ENCODE results near the gene KRTAP10-7. TPM values are rescaled to one million over a fixed set of nuclear protein-coding genes. Genes with fewer than 3 reads are reported as not detected.

KRTAP10-7 gene
- total RNA-seq, 1 experiment from 2014 or later, result not detected

GRCh38 chr21:44601596-44602462, 1.4 kb downstream of the KRTAP10-7 start:
- intact Hi-C loops (cut with micrococcal nuclease; ENCODE audit: unreplicated experiment), result no loop called here
- Histone ChIP-seq H3K9me3 (no peaks in the 10 kb centered on the region), H3K27me3 (replicated peaks; ENCODE audit: control insufficient read depth, insufficient read depth, low read length) (no peaks in the 10 kb centered on the region), H3K36me3 (ENCODE audit: control insufficient read depth, insufficient read depth, low read length) (no peaks in the 10 kb centered on the region), H3K4me3 (ENCODE audit: low read depth, low read length) (no peak overlapping the region), H3K4me1 (no peaks in the 10 kb centered on the region)
- Mint-ChIP-seq H3K27me3 (ENCODE audit: insufficient read depth, unreplicated experiment) (peaks cover 10% of the 10 kb centered on the region), H3K4me3 (ENCODE audit: unreplicated experiment) (no peak overlapping the region), H3K4me1 (ENCODE audit: low read depth, unreplicated experiment) (peaks cover 7% of the 10 kb centered on the region), H3K9me3 (ENCODE audit: unreplicated experiment) (peaks cover 18% of the 10 kb centered on the region), H3K27ac (ENCODE audit: unreplicated experiment) (no peak overlapping the region), H3K36me3 (ENCODE audit: insufficient read depth, unreplicated experiment) (no peaks in the 10 kb centered on the region)
- TF ChIP-seq CTCF (IDR thresholded peaks at IDR 0.05; ENCODE audit: insufficient read depth in 1 of 2, low read depth in 1 of 2, low read length in 1 of 2, severe bottlenecking in 1 of 2, unreplicated experiment in 1 of 2), result no peak
- DNase-seq, result no peak
- ChIA-PET CTCF (interaction anchor here (0.7 kb wide), 1 partner anchor 18 kb away, joined by 3 read pairs; no protein-coding TSS in a partner anchor), POLR2A (no interaction called here)
- no TSS peak for BruUV-seq (replicated peaks)

GRCh38 chr21:44602463-44602850, 2.1 kb downstream of the KRTAP10-7 start:
- H3K4me3 ChIP-seq (ENCODE audit: low read depth, low read length), result no peak overlapping the region
- no peaks in the 10 kb centered on the region for H3K36me3 ChIP-seq (ENCODE audit: control insufficient read depth, insufficient read depth, low read length)
- DNase-seq, result no peak
- ChIA-PET CTCF (no interaction called here), POLR2A (no interaction called here)
- H3K9me3 ChIP-seq, result no peaks in the 10 kb centered on the region
- H3K27ac Mint-ChIP-seq (ENCODE audit: unreplicated experiment), result no peak overlapping the region
- no peak for TF ChIP-seq CTCF (IDR thresholded peaks at IDR 0.05; ENCODE audit: insufficient read depth in 1 of 2, low read depth in 1 of 2, low read length in 1 of 2, severe bottlenecking in 1 of 2, unreplicated experiment in 1 of 2)
- peaks cover 10% of the 10 kb centered on the region for H3K27me3 Mint-ChIP-seq (ENCODE audit: insufficient read depth, unreplicated experiment)
- H3K4me1 ChIP-seq, result no peaks in the 10 kb centered on the region
- no peak overlapping the region for H3K4me3 Mint-ChIP-seq (ENCODE audit: unreplicated experiment)
- H3K36me3 Mint-ChIP-seq (ENCODE audit: insufficient read depth, unreplicated experiment), result no peaks in the 10 kb centered on the region
- H3K4me1 Mint-ChIP-seq (ENCODE audit: low read depth, unreplicated experiment), result peaks cover 7% of the 10 kb centered on the region
- intact Hi-C loops (cut with micrococcal nuclease; ENCODE audit: unreplicated experiment), result no loop called here
- no peaks in the 10 kb centered on the region for H3K27me3 ChIP-seq (replicated peaks; ENCODE audit: control insufficient read depth, insufficient read depth, low read length)
- no TSS peak for BruUV-seq (replicated peaks)
- H3K9me3 Mint-ChIP-seq (ENCODE audit: unreplicated experiment), result peaks cover 17% of the 10 kb centered on the region

GRCh38 chr21:44603109-44603875, 2.9 kb downstream of the KRTAP10-7 start:
- no peaks in the 10 kb centered on the region for H3K4me1 ChIP-seq
- no peaks in the 10 kb centered on the region for H3K9me3 ChIP-seq
- no peak for TF ChIP-seq CTCF (IDR thresholded peaks at IDR 0.05; ENCODE audit: insufficient read depth in 1 of 2, low read depth in 1 of 2, low read length in 1 of 2, severe bottlenecking in 1 of 2, unreplicated experiment in 1 of 2)
- no peak overlapping the region for H3K4me3 Mint-ChIP-seq (ENCODE audit: unreplicated experiment)
- POLR2A ChIA-PET, result no interaction called here
- H3K27ac Mint-ChIP-seq (ENCODE audit: unreplicated experiment), result no peak overlapping the region
- intact Hi-C loops (cut with micrococcal nuclease; ENCODE audit: unreplicated experiment), result no loop called here
- peaks cover 6% of the 10 kb centered on the region for H3K27me3 Mint-ChIP-seq (ENCODE audit: insufficient read depth, unreplicated experiment)
- no TSS peak for BruUV-seq (replicated peaks)
- H3K9me3 Mint-ChIP-seq (ENCODE audit: unreplicated experiment), result peaks cover 8% of the 10 kb centered on the region
- H3K36me3 Mint-ChIP-seq (ENCODE audit: insufficient read depth, unreplicated experiment), result no peaks in the 10 kb centered on the region
- no peak overlapping the region for H3K4me3 ChIP-seq (ENCODE audit: low read depth, low read length)
- CTCF ChIA-PET, result no interaction called here
- H3K27me3 ChIP-seq (replicated peaks; ENCODE audit: control insufficient read depth, insufficient read depth, low read length), result no peaks in the 10 kb centered on the region
- no peaks in the 10 kb centered on the region for H3K36me3 ChIP-seq (ENCODE audit: control insufficient read depth, insufficient read depth, low read length)
- DNase-seq, result no peak
- no peaks in the 10 kb centered on the region for H3K4me1 Mint-ChIP-seq (ENCODE audit: low read depth, unreplicated experiment)
